Keratinocyte (primary cell): Measurements from ENCODE around the gene YPEL1.

Experiments used
- EZH2 ChIP-seq: IDR thresholded peaks from one replicate; pipeline ENCODE4 v1.6.1; 2012; ENCODE audit warnings: inconsistent platforms, mild to moderate bottlenecking, low read length, moderate library complexity
- TF ChIP-seq, protein P1 (sequence below), 3 experiments: IDR thresholded peaks in 1 of 3; conservative IDR thresholded peaks in 1 of 3; optimal IDR thresholded peaks in 1 of 3; 2 replicates in 2 of 3; 3 replicates in 1 of 3; pipeline versions ENCODE3 to v1.5.1; 2011; ENCODE audit warnings: low read length in 3 of 3, mild to moderate bottlenecking in 3 of 3, moderate library complexity in 2 of 3, control low read depth in 1 of 3, inconsistent platforms in 1 of 3; ENCODE audit not compliant: insufficient read depth in 2 of 3; ENCODE audit errors: extremely low read depth in 1 of 3

DNA sequence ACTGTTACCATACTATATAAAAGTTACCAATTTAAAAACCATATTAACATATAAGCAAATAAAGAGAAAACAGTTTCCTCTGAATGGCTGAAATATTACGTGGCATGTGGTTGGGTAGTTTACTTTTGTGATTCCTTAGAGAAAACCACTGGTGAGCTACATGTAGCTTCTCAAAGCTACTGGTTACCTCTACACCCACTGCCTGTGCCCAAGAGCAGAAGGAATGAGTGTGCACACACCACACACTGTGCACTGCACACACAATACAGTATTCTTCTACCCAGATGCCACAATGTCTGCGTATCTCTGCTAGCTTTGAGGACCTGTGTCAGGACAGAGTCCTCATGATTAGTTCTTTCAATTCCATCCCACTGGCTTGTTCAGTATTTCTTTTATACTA lies 25.5 kb upstream of the YPEL1 start:
- TF ChIP-seq, protein P1, sequence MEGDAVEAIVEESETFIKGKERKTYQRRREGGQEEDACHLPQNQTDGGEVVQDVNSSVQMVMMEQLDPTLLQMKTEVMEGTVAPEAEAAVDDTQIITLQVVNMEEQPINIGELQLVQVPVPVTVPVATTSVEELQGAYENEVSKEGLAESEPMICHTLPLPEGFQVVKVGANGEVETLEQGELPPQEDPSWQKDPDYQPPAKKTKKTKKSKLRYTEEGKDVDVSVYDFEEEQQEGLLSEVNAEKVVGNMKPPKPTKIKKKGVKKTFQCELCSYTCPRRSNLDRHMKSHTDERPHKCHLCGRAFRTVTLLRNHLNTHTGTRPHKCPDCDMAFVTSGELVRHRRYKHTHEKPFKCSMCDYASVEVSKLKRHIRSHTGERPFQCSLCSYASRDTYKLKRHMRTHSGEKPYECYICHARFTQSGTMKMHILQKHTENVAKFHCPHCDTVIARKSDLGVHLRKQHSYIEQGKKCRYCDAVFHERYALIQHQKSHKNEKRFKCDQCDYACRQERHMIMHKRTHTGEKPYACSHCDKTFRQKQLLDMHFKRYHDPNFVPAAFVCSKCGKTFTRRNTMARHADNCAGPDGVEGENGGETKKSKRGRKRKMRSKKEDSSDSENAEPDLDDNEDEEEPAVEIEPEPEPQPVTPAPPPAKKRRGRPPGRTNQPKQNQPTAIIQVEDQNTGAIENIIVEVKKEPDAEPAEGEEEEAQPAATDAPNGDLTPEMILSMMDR (optimal IDR thresholded peaks at IDR 0.05 in 1 of 3, IDR thresholded peaks at IDR 0.05 in 1 of 3, conservative IDR thresholded peaks at IDR 0.05 in 1 of 3; ENCODE audit: extremely low read depth in 1 of 3, insufficient read depth in 2 of 3, low read length in 3 of 3), result no peak
- TF ChIP-seq EZH2, result no peak
